B cell (primary cell): ENCODE results near the gene RP9.

Experiments
- CTCF ChIP-seq: fragments of 200-600 bp; IDR thresholded peaks from one replicate; pipeline ENCODE4 v1.8.0; 2022; ENCODE audit warnings: antibody characterized with exemption, mild to moderate bottlenecking
- EZH2 ChIP-seq: IDR thresholded peaks from 2 replicates; pipeline ENCODE4 v1.6.1; 2012; ENCODE audit warnings: borderline replicate concordance, low read depth, mild to moderate bottlenecking, moderate library complexity, low read length; ENCODE audit not compliant: insufficient read depth, poor library complexity, severe bottlenecking

DNA sequence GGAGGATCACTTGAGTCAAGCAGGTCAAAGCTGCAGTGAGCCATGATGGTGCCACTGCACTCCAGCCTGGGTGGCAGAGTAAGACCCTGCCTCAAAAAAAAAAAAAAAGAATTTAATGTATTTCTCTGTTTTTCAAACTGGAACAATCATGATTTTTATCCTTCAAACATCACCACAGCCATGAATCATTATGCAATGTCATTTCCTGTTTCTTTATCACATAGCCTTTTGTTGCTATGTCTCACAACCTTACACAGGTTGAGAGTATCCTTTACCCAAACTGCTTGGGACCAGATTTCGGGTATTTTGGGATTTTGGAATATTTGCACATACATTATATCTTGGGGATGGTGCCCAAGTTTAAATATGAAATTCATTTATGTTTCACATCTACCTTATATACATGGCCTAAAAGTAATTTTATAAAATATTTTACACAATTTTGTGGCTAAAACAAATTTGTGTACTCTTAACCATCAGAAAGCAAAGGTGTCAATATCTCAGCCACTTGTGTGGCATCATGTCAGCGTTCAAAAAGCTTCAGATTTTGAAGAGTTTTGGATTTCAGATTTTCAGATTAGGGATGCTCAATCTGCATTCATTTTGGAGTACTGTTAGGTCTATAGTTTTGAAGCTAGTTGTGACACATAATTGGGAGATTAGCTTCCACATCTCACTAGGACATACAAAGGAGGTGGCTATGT lies 54.8 kb downstream of the RP9 start:
- TF ChIP-seq CTCF (no peak), EZH2 (no peak)
